MM.1S (cell line): ENCODE results near the gene C9orf57.

ENCODE experiments used
- EZH2 ChIP-seq: fragments of 300-600 bp; sonication (generic); optimal IDR thresholded peaks from 2 replicates; pipeline ENCODE3; 2017; ENCODE audit warnings: low read depth, mild to moderate bottlenecking, antibody characterized with exemption, low read length, mixed read lengths
- TF ChIP-seq, protein P1 (sequence below): fragments of 300-600 bp; sonication (generic); IDR thresholded peaks from 2 replicates; pipeline ENCODE4 v1.5.1; 2016; ENCODE audit warnings: antibody characterized with exemption, low read length, mixed read lengths

DNA sequence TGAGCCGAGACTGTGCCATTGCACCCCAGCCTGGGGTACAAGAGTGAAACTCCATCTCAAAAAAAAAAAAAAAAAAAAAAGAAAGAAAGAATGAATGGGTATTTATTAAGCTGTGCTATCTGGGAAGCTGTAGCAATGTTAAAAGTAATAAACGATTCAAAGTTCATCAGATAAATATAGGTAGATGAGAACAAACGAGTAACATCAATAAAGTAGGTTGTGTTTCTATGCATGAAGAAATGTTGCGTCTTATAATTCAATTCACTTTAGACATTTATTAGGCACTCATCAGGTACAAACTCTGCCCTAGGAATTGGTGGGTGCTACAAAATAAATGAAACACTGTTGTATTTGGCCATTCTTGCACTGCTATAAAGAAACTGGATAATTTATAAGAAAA is 36.8 kb downstream of the C9orf57 start:
- TF ChIP-seq, protein P1, sequence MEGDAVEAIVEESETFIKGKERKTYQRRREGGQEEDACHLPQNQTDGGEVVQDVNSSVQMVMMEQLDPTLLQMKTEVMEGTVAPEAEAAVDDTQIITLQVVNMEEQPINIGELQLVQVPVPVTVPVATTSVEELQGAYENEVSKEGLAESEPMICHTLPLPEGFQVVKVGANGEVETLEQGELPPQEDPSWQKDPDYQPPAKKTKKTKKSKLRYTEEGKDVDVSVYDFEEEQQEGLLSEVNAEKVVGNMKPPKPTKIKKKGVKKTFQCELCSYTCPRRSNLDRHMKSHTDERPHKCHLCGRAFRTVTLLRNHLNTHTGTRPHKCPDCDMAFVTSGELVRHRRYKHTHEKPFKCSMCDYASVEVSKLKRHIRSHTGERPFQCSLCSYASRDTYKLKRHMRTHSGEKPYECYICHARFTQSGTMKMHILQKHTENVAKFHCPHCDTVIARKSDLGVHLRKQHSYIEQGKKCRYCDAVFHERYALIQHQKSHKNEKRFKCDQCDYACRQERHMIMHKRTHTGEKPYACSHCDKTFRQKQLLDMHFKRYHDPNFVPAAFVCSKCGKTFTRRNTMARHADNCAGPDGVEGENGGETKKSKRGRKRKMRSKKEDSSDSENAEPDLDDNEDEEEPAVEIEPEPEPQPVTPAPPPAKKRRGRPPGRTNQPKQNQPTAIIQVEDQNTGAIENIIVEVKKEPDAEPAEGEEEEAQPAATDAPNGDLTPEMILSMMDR, result no peak
- TF ChIP-seq EZH2, result no peak
